Sigmoid colon (tissue), 4 donors: ENCODE data around the gene ITGB5.

Experiments used
- EP300 ChIP-seq, 4 donors: sonication (generic); formaldehyde crosslinking; IDR thresholded peaks; one replicate each; pipeline ENCODE4 v1.6.1; 2017; ENCODE audit warnings: antibody characterized with exemption in 4 of 4
- TF ChIP-seq, protein P1 (sequence below), 4 experiments: fragments of 450-650 bp in 3 of 4; fragments of 200-600 bp in 1 of 4; IDR thresholded peaks; one replicate each; pipeline ENCODE4 v1.5.1; 2016 to 2019; ENCODE audit warnings: antibody characterized with exemption in 4 of 4, mild to moderate bottlenecking in 3 of 4, moderate library complexity in 2 of 4

DNA sequence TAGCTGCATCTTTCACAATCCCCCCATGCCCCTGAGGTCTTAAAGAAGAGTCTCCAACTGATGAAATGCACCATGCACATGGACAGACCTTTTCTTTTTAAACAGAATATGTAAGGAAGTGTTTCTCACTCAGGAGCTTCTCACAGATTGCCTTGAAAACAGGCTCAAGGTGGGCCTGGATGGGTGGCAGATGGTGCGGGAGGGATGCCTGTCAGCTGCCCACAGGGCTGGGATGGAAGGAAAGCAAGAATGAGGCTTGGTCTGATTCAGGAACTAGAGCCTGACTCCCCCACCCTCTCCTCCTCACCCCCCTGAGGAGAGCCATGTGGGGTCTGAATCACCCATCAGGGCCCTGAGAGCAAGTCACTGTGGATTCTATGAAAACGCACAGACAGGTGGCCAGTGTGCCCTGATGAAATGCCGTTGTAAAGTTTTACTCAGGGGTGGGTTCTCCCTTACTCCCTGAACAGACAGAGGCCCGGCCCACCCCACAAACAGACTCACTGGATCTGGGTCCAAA lies 89.7 kb downstream of the ITGB5 start:
- TF ChIP-seq EP300 (IDR thresholded peaks at IDR 0.05), result no peak
- TF ChIP-seq, protein P1, sequence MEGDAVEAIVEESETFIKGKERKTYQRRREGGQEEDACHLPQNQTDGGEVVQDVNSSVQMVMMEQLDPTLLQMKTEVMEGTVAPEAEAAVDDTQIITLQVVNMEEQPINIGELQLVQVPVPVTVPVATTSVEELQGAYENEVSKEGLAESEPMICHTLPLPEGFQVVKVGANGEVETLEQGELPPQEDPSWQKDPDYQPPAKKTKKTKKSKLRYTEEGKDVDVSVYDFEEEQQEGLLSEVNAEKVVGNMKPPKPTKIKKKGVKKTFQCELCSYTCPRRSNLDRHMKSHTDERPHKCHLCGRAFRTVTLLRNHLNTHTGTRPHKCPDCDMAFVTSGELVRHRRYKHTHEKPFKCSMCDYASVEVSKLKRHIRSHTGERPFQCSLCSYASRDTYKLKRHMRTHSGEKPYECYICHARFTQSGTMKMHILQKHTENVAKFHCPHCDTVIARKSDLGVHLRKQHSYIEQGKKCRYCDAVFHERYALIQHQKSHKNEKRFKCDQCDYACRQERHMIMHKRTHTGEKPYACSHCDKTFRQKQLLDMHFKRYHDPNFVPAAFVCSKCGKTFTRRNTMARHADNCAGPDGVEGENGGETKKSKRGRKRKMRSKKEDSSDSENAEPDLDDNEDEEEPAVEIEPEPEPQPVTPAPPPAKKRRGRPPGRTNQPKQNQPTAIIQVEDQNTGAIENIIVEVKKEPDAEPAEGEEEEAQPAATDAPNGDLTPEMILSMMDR (IDR thresholded peaks at IDR 0.05), result no peak
